Astrocyte of the cerebellum (primary cell): ENCODE results near the gene B4GALT6.
"Not testable (repeated sequence)": the region's sequence is repeated elsewhere in the genome, so short reads cannot be mapped to it uniquely, and the experiment has no call there.

Experiments
- DNase-seq: peaks from one replicate; pipeline ENCODE4 v3.0.0-alpha.2; 2011; ENCODE audit warnings: low read depth
- H3K4me3 ChIP-seq: 2 replicates; pipeline ENCODE4 v1.5.1; 2011; ENCODE audit warnings: mild to moderate bottlenecking, low read depth, low read length, moderate library complexity
- in situ Hi-C: cut with HindIII; loops from 2 replicates; pipeline ENCODE4 v1.10.0; 2017; ENCODE audit warnings: low sequenced_read_pairs
- TF ChIP-seq, protein P1 (sequence below): IDR thresholded peaks from 2 replicates; pipeline ENCODE4 v1.5.1; 2012; ENCODE audit warnings: low read length, low read depth, moderate library complexity, mild to moderate bottlenecking; ENCODE audit errors: missing control alignments

B4GALT6 gene

DNA sequence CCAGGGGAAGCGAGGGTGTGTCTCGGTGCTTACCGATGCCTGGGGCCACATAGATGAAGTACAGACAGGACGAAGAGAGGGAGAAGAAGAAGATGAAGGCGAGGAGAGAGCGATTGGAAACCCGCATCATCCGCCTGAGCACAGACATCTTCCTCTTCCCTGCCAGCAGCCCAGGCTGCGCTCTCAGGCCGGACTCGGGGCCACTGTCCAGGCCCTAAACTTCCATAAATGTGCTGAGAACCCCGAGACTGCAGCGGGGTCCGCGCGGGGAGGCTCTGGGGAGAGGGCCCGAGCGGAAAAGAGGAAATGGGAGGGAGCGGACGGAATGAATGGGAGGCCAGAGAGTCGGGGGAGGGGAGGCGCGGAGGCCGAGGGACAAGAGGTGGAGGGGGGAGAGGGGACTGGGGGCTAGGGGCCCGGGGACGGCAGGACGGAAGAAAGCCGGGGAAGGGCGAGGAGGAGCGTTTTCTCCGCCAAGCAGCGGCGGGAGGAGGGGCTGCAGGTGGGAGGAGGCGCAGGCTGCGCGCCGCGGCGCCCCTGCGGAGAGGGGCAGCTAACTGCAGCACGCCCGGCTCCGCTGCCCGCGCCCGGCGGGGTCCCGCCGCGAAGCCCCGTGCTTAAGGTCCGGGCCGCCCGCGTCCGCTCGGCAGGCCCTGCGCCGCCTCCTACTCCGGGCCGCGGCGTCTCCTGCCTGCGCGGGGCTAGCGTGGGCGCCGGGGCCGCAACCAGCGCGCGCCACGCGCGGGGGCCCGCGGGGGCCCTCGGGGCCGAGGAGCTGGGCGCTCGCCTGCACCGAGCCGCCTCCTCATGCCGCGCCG is at the start of gene B4GALT6:
B4GALT6 (minus strand) TSS at position 303 of the 818 bp plus-strand sequence; CDS start at position 148, 155 bp downstream.
- no peak for DNase-seq

DNA sequence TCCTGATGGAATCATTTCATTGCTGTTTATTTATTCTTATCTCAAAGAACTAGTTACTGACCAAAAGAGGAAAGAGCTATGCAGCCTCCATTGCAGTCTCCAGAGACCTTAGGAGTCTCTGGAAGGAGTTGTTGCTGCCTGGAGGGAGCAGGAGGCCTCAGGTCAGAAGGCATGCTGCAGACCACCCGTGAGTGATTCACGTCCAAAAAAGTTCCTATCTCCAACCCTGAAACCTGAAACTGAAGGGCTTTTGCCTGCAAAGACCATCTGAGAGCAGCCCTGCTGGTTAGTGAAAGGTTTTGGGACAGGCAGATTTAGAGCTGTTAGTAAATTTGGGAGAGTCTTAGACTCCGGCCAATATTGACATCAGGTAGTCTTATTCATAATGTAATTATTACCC is 47.2 kb upstream of the B4GALT6 start:
- TF ChIP-seq, protein P1, sequence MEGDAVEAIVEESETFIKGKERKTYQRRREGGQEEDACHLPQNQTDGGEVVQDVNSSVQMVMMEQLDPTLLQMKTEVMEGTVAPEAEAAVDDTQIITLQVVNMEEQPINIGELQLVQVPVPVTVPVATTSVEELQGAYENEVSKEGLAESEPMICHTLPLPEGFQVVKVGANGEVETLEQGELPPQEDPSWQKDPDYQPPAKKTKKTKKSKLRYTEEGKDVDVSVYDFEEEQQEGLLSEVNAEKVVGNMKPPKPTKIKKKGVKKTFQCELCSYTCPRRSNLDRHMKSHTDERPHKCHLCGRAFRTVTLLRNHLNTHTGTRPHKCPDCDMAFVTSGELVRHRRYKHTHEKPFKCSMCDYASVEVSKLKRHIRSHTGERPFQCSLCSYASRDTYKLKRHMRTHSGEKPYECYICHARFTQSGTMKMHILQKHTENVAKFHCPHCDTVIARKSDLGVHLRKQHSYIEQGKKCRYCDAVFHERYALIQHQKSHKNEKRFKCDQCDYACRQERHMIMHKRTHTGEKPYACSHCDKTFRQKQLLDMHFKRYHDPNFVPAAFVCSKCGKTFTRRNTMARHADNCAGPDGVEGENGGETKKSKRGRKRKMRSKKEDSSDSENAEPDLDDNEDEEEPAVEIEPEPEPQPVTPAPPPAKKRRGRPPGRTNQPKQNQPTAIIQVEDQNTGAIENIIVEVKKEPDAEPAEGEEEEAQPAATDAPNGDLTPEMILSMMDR = no peak
- in situ Hi-C loops = no loop called here
- no peak for DNase-seq
- no peak overlapping the region for H3K4me3 ChIP-seq

More for the DNA sequence above, at the start of gene B4GALT6:
- H3K4me3 ChIP-seq = peak within 1 kb of the TSS; percentile 66
- TF ChIP-seq, protein P1 = no peak
- in situ Hi-C loops = no loop called here

- in situ Hi-C loops, H3K4me3 ChIP-seq, DNase-seq: not testable (repeated sequence)
These were observed 44.8 kb upstream of the B4GALT6 start for GRCh38 chr18:31729196-31729595.

DNA sequence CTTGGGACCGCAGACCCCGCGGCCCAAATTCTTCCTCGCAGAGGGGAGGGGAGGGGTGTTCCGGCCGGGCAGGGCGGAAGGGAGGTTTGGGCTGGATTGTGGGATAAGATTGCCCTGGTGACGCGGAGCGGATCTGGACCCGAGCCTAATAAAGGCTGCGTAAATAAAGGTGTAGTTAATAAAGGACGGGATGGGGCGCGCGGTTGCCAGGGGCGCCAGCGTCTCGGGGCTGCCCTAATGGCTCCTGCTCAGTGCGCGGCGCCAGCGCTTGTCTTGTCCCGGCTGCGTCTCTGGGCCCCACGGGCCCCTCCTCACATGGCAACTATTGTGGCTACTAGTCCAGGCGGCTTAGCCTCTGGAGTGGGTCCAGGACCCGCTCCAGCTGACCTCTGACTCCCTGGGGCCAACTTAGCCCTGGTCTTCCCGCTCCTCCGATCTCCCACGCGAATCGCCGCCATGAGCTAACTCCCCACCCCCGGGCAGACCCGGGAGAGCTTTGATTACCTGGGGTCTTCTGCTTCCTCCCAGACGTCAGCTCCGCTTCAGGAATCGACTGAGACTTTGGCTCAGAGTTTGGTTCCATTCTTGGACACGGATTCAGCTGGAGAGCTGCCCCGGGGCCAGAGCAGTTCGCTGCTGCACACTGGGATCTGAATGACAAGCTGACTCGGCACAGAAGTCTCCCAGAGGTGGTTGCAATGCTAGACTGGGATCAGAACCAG is 39.8 kb upstream of the B4GALT6 start:
- TF ChIP-seq, protein P1 = no peak
- no peak for DNase-seq
- in situ Hi-C loops = no loop called here
- H3K4me3 ChIP-seq = peak overlapping the region; percentile 53

GRCh38 chr18:31723639-31723989 is 39.2 kb upstream of the B4GALT6 start:
- TF ChIP-seq, protein P1 = no peak
- H3K4me3 ChIP-seq = peak overlapping the region; percentile 53
- in situ Hi-C loops = no loop called here
- DNase-seq = no peak

DNA sequence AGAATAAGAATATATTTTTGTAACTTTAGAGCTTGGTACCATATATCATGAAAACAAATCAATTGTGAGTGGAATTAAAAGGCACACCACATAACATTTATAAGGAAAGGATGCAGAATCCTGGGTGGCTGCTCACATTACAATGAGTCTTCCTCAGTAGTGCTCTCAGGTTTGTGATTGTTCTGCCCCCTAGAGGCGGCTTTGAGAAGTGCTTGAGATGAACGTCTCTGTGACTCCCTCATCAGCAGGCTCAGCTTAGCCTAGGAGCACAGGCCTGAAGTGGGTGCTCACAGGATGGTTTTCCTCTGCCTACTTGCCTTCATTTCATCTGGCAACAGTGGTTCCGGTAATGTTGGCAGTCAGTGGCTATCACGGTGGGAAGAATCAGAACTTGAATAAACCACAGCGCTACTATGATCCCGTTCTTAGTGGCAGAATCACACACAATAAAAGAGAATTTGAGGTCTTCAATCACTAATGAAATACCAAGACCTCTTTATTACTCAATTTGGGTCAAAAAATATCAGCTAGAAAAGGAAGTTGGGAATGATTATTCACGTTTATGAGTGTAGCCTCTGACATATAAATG is 38.1 kb upstream of the B4GALT6 start:
- DNase-seq = peak; percentile 66
- H3K4me3 ChIP-seq = no peak overlapping the region
- TF ChIP-seq, protein P1 = peak; percentile 94
- in situ Hi-C loops = no loop called here
